ENCODE results near the gene STARD3.
"Not testable (repeated sequence)": the region's sequence is repeated elsewhere in the genome, so short reads cannot be mapped to it uniquely, and the experiment has no call there.

The STARD3 gene

DNA sequence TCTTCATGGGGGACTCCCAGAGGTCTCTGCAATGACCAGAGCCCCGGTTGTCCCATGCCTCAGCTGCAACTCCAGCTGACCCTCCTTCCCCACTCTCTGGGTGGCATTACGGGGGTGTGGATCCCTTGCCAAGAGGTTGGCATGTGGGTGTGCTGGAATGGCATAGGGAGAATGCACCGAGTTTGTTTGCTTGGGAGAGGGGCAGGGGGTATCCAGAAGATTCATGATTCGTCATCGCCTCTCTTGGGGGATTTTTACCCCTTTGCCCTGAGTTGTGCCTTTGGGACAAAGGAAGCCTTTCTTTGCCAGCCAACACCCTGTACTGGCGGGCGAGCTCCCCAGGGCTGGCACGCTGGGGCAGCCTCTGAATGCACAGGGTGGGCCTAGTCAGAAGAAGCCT is 69.4 kb downstream of the STARD3 start:
- in situ Hi-C loops (cut with MboI; ENCODE audit: low sequenced_read_pairs): no loop called here

DNA sequence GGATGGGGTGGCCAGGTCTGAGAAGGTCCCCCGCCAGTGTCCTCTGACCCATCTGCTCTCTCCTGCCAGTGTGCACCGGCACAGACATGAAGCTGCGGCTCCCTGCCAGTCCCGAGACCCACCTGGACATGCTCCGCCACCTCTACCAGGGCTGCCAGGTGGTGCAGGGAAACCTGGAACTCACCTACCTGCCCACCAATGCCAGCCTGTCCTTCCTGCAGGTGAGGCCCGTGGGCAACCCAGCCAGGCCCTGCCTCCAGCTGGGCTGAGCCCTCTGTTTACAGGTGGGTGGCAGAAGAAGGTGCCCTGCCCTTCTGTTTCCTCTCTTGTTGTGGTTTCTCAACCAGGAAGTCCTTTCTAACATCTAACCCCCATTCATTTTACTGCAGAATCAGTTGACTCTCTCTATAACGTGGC is 70.0 kb downstream of the STARD3 start:
- in situ Hi-C loops (cut with MboI; ENCODE audit: low sequenced_read_pairs): no loop called here

DNA sequence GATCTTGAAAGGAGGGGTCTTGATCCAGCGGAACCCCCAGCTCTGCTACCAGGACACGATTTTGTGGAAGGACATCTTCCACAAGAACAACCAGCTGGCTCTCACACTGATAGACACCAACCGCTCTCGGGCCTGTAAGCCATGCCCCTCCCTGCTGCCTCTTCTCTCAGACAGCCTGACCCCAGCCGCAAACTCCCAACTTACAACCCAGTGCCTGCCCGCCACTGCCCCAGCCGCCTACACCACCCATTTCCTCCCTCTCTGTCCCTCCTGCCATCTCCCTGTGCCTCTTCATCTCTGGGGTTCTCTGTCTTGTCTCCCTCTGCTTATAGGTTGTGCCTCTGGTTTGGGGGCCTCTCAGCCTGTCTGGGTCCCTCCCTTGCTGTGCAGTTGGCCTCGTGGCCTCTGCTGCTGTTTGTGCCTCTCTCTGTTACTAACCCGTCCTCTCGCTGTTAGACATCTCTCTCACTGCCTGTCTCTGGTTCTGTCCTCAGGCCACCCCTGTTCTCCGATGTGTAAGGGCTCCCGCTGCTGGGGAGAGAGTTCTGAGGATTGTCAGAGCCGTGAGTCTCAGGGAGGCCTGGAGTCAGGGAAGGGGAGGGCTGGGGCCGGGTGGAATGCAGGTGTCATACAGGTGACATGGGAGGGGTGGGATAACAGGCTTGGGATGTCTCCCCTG is 72.5 kb downstream of the STARD3 start:
- in situ Hi-C loops (cut with MboI; ENCODE audit: low sequenced_read_pairs): no loop called here

DNA sequence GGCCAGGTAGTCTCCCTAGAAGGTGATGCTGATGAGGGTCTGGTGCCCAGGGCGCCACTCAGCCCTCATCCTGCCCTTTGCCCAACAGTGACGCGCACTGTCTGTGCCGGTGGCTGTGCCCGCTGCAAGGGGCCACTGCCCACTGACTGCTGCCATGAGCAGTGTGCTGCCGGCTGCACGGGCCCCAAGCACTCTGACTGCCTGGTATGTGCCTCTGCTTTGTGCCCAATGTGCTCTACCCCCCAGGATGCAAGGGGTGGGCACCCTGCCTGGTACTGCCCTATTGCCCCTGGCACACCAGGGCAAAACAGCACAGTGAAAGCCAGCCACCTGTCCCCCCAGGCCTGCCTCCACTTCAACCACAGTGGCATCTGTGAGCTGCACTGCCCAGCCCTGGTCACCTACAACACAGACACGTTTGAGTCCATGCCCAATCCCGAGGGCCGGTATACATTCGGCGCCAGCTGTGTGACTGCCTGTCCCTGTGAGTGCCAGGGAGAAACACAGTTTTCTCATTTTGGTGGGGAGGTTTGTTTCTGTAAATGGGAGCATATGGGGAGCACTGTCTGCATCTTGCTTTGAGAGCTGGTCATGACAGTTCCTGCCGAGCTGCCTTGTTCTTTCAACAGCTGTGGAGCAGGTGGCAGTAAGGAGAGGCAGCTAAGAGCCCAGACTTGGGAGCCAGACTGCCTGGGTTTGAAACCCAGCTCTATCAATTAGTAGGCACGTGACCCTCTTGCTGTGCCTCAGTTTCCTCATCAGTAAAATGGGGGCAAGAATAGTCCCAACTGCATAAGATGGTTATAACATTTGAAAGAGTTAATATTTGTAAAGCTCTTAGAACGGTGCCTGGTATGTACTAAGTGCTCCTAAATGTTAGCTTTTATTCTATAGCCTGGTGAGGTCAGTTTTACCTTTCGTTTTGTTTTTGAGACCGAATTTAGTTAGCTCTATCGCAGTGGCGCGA is 73.3 kb downstream of the STARD3 start:
- in situ Hi-C loops (cut with MboI; ENCODE audit: low sequenced_read_pairs): no loop called here

DNA sequence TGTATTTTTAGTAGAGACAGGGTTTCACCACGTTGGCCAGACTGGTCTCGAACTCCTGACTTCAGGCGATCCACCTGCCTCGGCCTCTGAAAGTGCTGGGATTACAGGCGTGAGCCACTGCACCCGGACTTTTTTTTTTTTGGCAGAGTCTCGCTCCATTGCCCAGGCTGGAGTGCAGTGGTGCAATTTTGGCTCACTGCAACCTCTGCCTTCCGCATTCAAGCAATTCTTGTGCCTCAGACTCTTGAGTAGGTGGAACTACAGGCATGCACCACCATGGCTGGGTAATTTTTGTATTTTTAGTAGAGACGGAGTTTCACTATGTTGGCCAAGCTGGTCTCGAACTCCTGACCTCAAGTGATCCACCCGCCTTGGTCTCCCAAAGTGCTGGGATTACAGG is 74.1 kb downstream of the STARD3 start:
- in situ Hi-C loops (cut with MboI; ENCODE audit: low sequenced_read_pairs): not testable (repeated sequence)

DNA sequence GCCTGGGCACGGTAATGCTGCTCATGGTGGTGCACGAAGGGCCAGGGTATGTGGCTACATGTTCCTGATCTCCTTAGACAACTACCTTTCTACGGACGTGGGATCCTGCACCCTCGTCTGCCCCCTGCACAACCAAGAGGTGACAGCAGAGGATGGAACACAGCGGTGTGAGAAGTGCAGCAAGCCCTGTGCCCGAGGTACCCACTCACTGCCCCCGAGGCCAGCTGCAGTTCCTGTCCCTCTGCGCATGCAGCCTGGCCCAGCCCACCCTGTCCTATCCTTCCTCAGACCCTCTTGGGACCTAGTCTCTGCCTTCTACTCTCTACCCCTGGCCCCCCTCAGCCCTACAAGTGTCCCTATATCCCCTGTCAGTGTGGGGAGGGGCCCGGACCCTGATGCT is 74.9 kb downstream of the STARD3 start:
- in situ Hi-C loops (cut with MboI; ENCODE audit: low sequenced_read_pairs): no loop called here
